Kidney (tissue), 14 donors: ENCODE data around the gene ZNF865. TPM values are rescaled to one million over a fixed set of nuclear protein-coding genes. Genes with fewer than 3 reads are reported as not detected.

Experiments used
- DNase-seq, 5 donors: peaks; one replicate each; pipeline ENCODE4 v3.0.0-alpha.2; 2013 to 2020
- FAIRE-seq: peaks from 2 replicates; lab custom pipeline; 2012; peaks lifted over from hg19 to GRCh38; lab: Jason Lieb, UNC
- H3K27ac ChIP-seq, 2 donors: one replicate each; pipeline ENCODE4 v1.7.0; 2013; ENCODE audit warnings: low read depth in 2 of 2, low read length in 2 of 2, inconsistent platforms in 1 of 2
- H3K27me3 ChIP-seq: one replicate; pipeline ENCODE4 v1.7.1; 2013; ENCODE audit warnings: low read length, inconsistent platforms; ENCODE audit not compliant: control insufficient read depth, insufficient read depth
- H3K36me3 ChIP-seq, 3 donors: one replicate each; pipeline versions ENCODE4 v1.7.0 to v1.7.1; 2013; ENCODE audit warnings: low read length in 3 of 3, control low read depth in 1 of 3, inconsistent platforms in 1 of 3; ENCODE audit not compliant: insufficient read depth in 3 of 3, control insufficient read depth in 2 of 3
- H3K4me1 ChIP-seq, 3 donors: one replicate each; pipeline versions ENCODE4 v1.7.0 to v1.7.1; 2013; ENCODE audit warnings: low read length in 3 of 3, inconsistent platforms in 1 of 3, low read depth in 1 of 3; ENCODE audit not compliant: control insufficient read depth in 2 of 3, insufficient read depth in 2 of 3
- H3K4me3 ChIP-seq, 3 donors: one replicate each; pipeline versions ENCODE4 v1.7.0 to v1.8.1; 2013; ENCODE audit warnings: low read length in 3 of 3, control low read depth in 1 of 3, inconsistent platforms in 1 of 3
- H3K9ac ChIP-seq, 3 donors: one replicate each; pipeline versions ENCODE4 v1.7.0 to v1.7.1; 2013; ENCODE audit warnings: low read length in 3 of 3, control low read depth in 1 of 3, inconsistent platforms in 1 of 3
- H3K9me3 ChIP-seq, 3 donors: one replicate each; pipeline versions ENCODE4 v1.7.0 to v1.7.1; 2013; ENCODE audit warnings: low read length in 3 of 3, control low read depth in 1 of 3, inconsistent platforms in 1 of 3; ENCODE audit not compliant: control insufficient read depth in 2 of 3, insufficient read depth in 1 of 3
- CTCF ChIP-seq: IDR thresholded peaks from 3 replicates; pipeline ENCODE4 v1.5.1; 2012; ENCODE audit warnings: mild to moderate bottlenecking, moderate library complexity, borderline replicate concordance; ENCODE audit not compliant: insufficient read depth; ENCODE audit errors: extremely low read depth
- intact Hi-C: fragments of 100-400 bp; cut with DNase I; formaldehyde crosslinking; loops from one replicate; pipeline ENCODE4 v1.11.1; 2022
- polyA plus RNA-seq: library from polyadenylated mRNA; stranded (reverse); fragments of 350-450 nt; fragmentation: Illumina TruSeq; extraction: RNeasy Lipid Tissue Mini Kit (QIAGEN cat#74804); gene quantifications from one replicate; pipeline ENCODE4 v1.2.3, GENCODE V29; 2014; ENCODE audit warnings: low read depth, low replicate concordance; ENCODE audit not compliant: insufficient read depth
- total RNA-seq: library from RNA; stranded (reverse); fragmentation: NEBNext Ultra II Directional; extraction: Animal tissue kit (Norgen Biotek cat#: 25700); gene quantifications from one replicate; pipeline ENCODE4 v1.2.1, GENCODE V29; 2021
- donor health status: control.
- donor health status: control.
- donor health status: control.
- donor health status: control.
- donor health status: control.
- donor health status: DM: yes; HTN: yes; CAD: no.
- donor health status: Normal renal cell carcinoma (clear cell type).

ZNF865 gene
- total and polyA plus RNA-seq, 2 donors from 2014 or later = 5.8 to 17.4 TPM

GRCh38 chr19:55660991-55661390 lies 55.5 kb downstream of the ZNF865 start:
- FAIRE-seq (no peak), DNase-seq (peak in 1 of 5 donors; percentile 70)
- no peak overlapping the region for H3K4me3 ChIP-seq
- TF ChIP-seq CTCF = no peak
- intact Hi-C loops = no loop called here
- H3K27ac ChIP-seq = no peak overlapping the region
- no peak overlapping the region for H3K9ac ChIP-seq
- peaks cover 9 to 46% (median 26%) of the 10 kb centered on the region in 3 donors for H3K36me3 ChIP-seq
- no peaks in the 10 kb centered on the region for H3K27me3 ChIP-seq
- peaks cover 8 to 25% (median 10%) of the 10 kb centered on the region in 3 donors for H3K4me1 ChIP-seq
- H3K9me3 ChIP-seq = no peaks in the 10 kb centered on the region

- DNase-seq (peak in 1 of 5 donors; percentile 4), FAIRE-seq (no peak)
- Histone ChIP-seq H3K36me3 (peaks cover 9 to 55% (median 33%) of the 10 kb centered on the region in 3 donors), H3K27ac (no peak overlapping the region), H3K9ac (no peak overlapping the region), H3K4me1 (peaks cover 0 to 19% (median 5%) of the 10 kb centered on the region in 3 donors), H3K9me3 (no peaks in the 10 kb centered on the region), H3K27me3 (no peaks in the 10 kb centered on the region), H3K4me3 (no peak overlapping the region)
- no peak for TF ChIP-seq CTCF
- intact Hi-C loops = no loop called here
Observed at GRCh38 chr19:55661826-55662225, 56.4 kb downstream of the ZNF865 start.

GRCh38 chr19:55663846-55664536 lies 58.5 kb downstream of the ZNF865 start:
- Histone ChIP-seq H3K4me3 (no peak overlapping the region), H3K36me3 (peaks cover 9 to 74% (median 43%) of the 10 kb centered on the region in 3 donors), H3K4me1 (peaks cover 0 to 6% (median 4%) of the 10 kb centered on the region in 3 donors), H3K27ac (no peak overlapping the region), H3K27me3 (no peaks in the 10 kb centered on the region), H3K9me3 (no peaks in the 10 kb centered on the region), H3K9ac (no peak overlapping the region)
- FAIRE-seq = no peak
- DNase-seq = peak in 1 of 5 donors; percentile 61
- intact Hi-C loops = no loop called here
- TF ChIP-seq CTCF = no peak
